Lung (tissue), 12 donors: ENCODE measurements around the gene TACC3. TPM values are rescaled to one million over a fixed set of nuclear protein-coding genes. Genes with fewer than 3 reads are reported as not detected.

Source experiments
- ATAC-seq: fragments of 200-7000 bp; cut with Tn5 transposase; one replicate; pipeline ENCODE4 v1.9.1; 2020; ENCODE audit warnings: moderate number of reproducible peaks; ENCODE audit not compliant: insufficient read depth, low FRiP score
- DNase-seq, 3 donors: peaks; one replicate each; pipeline ENCODE4 v3.0.0-alpha.2; 2013 to 2017
- H3K27ac ChIP-seq, 2 donors: one replicate each; pipeline ENCODE4 v1.5.1; 2013; ENCODE audit warnings: mild to moderate bottlenecking in 2 of 2, moderate library complexity in 2 of 2, control low read depth in 1 of 2, inconsistent platforms in 1 of 2, low read depth in 1 of 2, low read length in 1 of 2
- H3K27me3 ChIP-seq, 3 donors: one replicate each; pipeline ENCODE4 v1.5.1; 2013; ENCODE audit warnings: low read length in 2 of 3; ENCODE audit not compliant: control insufficient read depth in 3 of 3, insufficient read depth in 3 of 3
- H3K36me3 ChIP-seq, 4 donors: one replicate each; pipeline ENCODE4 v1.5.1; 2013; ENCODE audit warnings: low read length in 4 of 4, mild to moderate bottlenecking in 1 of 4, moderate library complexity in 1 of 4; ENCODE audit not compliant: control insufficient read depth in 4 of 4, insufficient read depth in 4 of 4
- H3K4me1 ChIP-seq, 5 donors: one replicate each; pipeline ENCODE4 v1.5.1; 2013; ENCODE audit warnings: low read length in 5 of 5, mild to moderate bottlenecking in 2 of 5, moderate library complexity in 1 of 5; ENCODE audit not compliant: control insufficient read depth in 5 of 5, insufficient read depth in 5 of 5
- H3K4me3 ChIP-seq: one replicate; pipeline ENCODE4 v1.5.1; 2013; ENCODE audit warnings: mild to moderate bottlenecking, control low read depth, moderate library complexity
- H3K9ac ChIP-seq, 2 donors: one replicate each; pipeline ENCODE4 v1.5.1; 2013; ENCODE audit warnings: low read length in 2 of 2, control low read depth in 1 of 2; ENCODE audit not compliant: insufficient read depth in 1 of 2
- H3K9me3 ChIP-seq, 4 donors: one replicate each; pipeline ENCODE4 v1.5.1; 2013; ENCODE audit warnings: low read length in 3 of 4, mild to moderate bottlenecking in 1 of 4, moderate library complexity in 1 of 4; ENCODE audit not compliant: control insufficient read depth in 4 of 4, insufficient read depth in 3 of 4
- WGBS, 2 donors: extraction: QIAGEN DNeasy Blood & Tissue Kit; methylation state at CpG; one replicate each; pipeline ENCODE4 v1.1.7; 2013; 5-methylcytosine and 5-hydroxymethylcytosine counted together
- polyA plus RNA-seq, 2 donors: library from polyadenylated mRNA; stranded (reverse); fragments of 200-250 nt; gene quantifications; one replicate each; pipeline ENCODE4 v1.2.1, GENCODE V29; 2013
- total RNA-seq, 2 donors: library from RNA; depleted of rRNA in 1 of 2; stranded (reverse); fragments of >200 nt in 1 of 2; gene quantifications; one replicate each; pipeline ENCODE4 v1.2.1, GENCODE V29; 2014 to 2021
- TF ChIP-seq, protein P1 (sequence below): IDR thresholded peaks from 2 replicates; pipeline ENCODE4 v1.5.1; 2012; ENCODE audit warnings: mild to moderate bottlenecking; ENCODE audit errors: control extremely low read depth, extremely low read depth
- donor health status: control.
- donor health status: control.
- donor health status: Bipolar disorder and iron deficiency.
- donor health status: healthy.
- donor health status: DM: yes; HTN: yes; CAD: no.

Gene TACC3
- total and polyA plus RNA-seq, 4 donors = 13.8 to 22.1 (median 18.5) TPM

DNA sequence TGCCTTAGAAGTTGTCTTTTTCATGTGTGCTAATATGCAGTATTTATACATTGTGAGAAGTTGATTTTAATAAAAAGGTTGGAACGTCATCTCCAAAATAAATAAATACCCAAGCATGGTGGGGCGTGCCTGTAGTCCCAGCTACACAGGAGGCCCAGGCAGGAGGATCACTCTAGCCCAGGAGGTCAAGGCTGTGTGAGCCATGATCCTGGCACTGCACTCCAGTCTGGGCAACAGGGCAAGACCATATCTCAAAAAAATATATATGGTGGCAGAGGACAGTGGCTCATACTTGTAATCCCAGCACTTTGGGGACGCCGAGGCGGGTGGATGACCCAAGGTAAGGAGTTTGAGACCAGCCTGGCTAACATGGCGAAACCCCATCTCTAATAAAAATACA lies 15.6 kb upstream of the TACC3 start:
- ATAC-seq (no peak), DNase-seq (no peak)
- 97 to 98% methylated on average over 6 of the region's 6 CpGs for WGBS, 2 donors
- TF ChIP-seq, protein P1, sequence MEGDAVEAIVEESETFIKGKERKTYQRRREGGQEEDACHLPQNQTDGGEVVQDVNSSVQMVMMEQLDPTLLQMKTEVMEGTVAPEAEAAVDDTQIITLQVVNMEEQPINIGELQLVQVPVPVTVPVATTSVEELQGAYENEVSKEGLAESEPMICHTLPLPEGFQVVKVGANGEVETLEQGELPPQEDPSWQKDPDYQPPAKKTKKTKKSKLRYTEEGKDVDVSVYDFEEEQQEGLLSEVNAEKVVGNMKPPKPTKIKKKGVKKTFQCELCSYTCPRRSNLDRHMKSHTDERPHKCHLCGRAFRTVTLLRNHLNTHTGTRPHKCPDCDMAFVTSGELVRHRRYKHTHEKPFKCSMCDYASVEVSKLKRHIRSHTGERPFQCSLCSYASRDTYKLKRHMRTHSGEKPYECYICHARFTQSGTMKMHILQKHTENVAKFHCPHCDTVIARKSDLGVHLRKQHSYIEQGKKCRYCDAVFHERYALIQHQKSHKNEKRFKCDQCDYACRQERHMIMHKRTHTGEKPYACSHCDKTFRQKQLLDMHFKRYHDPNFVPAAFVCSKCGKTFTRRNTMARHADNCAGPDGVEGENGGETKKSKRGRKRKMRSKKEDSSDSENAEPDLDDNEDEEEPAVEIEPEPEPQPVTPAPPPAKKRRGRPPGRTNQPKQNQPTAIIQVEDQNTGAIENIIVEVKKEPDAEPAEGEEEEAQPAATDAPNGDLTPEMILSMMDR = no peak
- peaks cover 0 to 13% (median 4%) of the 10 kb centered on the region in 5 donors for H3K4me1 ChIP-seq
- H3K27me3 ChIP-seq = no peaks in the 10 kb centered on the region
- H3K27ac ChIP-seq = no peak overlapping the region
- H3K4me3 ChIP-seq = no peak overlapping the region
- H3K36me3 ChIP-seq = peaks cover 10 to 24% (median 16%) of the 10 kb centered on the region in 4 donors
- no peak overlapping the region for H3K9ac ChIP-seq
- H3K9me3 ChIP-seq = no peaks in the 10 kb centered on the region

DNA sequence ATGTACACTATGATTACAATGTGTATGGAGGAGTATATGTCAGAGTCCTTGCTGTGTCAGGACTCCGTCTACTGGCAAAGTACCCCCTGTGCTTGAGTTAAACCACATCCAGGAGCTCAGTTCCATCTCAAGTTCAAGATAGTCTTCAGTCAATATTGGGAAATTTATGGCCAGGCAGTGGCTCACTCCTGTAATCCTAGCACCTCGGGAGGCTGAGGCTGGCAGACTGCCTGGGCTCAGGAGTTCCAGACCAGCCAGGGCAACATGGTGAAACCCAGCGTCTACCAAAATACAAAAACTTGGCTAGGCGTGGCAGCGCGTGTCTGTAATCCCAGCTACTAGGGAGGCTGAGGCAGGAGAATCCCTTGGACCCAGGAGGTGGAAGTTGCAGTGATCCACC lies 15.0 kb upstream of the TACC3 start:
- H3K27me3 ChIP-seq = no peaks in the 10 kb centered on the region
- DNase-seq (no peak), ATAC-seq (no peak)
- WGBS, 2 donors = 85 to 91% methylated on average over 6 of the region's 6 CpGs
- H3K9ac ChIP-seq = no peak overlapping the region
- no peak overlapping the region for H3K4me3 ChIP-seq
- H3K27ac ChIP-seq = no peak overlapping the region
- peaks cover 8 to 22% (median 16%) of the 10 kb centered on the region in 4 donors for H3K36me3 ChIP-seq
- H3K4me1 ChIP-seq = peaks cover 0 to 19% (median 4%) of the 10 kb centered on the region in 5 donors
- H3K9me3 ChIP-seq = no peaks in the 10 kb centered on the region
- TF ChIP-seq, protein P1 = no peak

DNA sequence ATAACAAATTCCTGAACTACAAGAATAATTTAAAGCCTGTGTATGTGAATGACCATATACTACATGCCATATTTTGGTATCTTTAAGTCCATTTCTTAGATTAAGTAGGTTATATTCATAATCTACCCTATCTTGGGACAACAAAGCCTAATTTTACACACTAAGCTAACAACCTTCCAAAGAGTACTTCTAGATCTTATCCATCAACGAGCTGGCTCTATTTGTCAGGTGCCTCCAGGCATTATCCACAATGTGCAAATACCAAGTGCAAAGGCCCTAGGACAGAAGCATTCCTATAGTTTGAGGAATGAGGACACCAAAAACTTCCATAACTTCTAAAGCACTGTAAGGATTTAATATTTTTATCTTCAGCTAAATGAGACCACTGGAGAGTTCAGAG lies 12.7 kb upstream of the TACC3 start:
- no peak overlapping the region for H3K4me3 ChIP-seq
- ATAC-seq = no peak
- peaks cover 0 to 25% (median 4%) of the 10 kb centered on the region in 5 donors for H3K4me1 ChIP-seq
- peaks cover 3 to 12% (median 9%) of the 10 kb centered on the region in 4 donors for H3K36me3 ChIP-seq
- H3K9me3 ChIP-seq = no peaks in the 10 kb centered on the region
- TF ChIP-seq, protein P1 = no peak
- no peak for DNase-seq
- no peak overlapping the region for H3K27ac ChIP-seq
- H3K27me3 ChIP-seq = no peaks in the 10 kb centered on the region
- no peak overlapping the region for H3K9ac ChIP-seq
- WGBS, 2 donors = 41 to 69% methylated on average over 1 of the region's 1 CpG

DNA sequence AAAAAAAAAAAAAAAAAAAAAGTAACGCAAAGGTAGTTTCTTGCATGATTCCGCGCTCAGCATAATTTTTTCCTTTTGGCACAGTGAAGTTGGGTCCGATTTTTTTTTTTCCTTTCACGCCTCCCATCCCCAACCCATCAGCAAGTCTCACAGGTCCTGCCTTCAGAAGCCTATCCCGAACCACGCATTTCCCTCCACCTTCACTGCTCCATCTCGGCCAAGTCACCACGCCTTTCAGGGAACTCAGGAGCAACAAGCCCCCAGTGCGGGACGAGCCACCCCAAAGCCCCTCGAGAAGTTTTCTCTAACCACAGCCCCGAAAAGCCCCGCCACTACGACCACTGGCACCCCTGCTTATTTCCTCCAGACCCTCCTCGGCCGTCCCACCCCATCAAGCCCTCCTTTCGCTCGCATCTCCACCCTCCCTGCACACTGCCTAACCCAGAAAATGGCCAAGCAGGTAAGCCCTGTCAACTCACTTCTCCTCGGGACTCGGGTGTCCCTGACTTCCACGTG lies 10.2 kb upstream of the TACC3 start:
- peak overlapping the region; percentile 95 to 100 for H3K27ac ChIP-seq
- H3K4me1 ChIP-seq = peaks cover 0 to 25% (median 4%) of the 10 kb centered on the region in 5 donors
- peak overlapping the region; percentile 12 to 45 for H3K9ac ChIP-seq
- H3K9me3 ChIP-seq = no peaks in the 10 kb centered on the region
- peak overlapping the region; percentile 72 for H3K4me3 ChIP-seq
- peaks cover 0 to 10% (median 2%) of the 10 kb centered on the region in 4 donors for H3K36me3 ChIP-seq
- TF ChIP-seq, protein P1 = no peak
- 13 to 17% methylated on average over 22 of the region's 22 CpGs for WGBS, 2 donors
- ATAC-seq = no peak
- H3K27me3 ChIP-seq = no peaks in the 10 kb centered on the region
- DNase-seq = no peak
